HCT116 (cell line): ENCODE data around the gene VIPR2.

Source experiments
- EZH2 ChIP-seq: fragments of 200-600 bp; sonication (generic); IDR thresholded peaks from 2 replicates; pipeline ENCODE4 v1.6.1; 2017; ENCODE audit warnings: antibody characterized with exemption, mixed run types
- EZH2phosphoT487 ChIP-seq: fragments of 200-600 bp; IDR thresholded peaks from 2 replicates; pipeline ENCODE4 v1.6.1; 2018; ENCODE audit warnings: antibody characterized with exemption, borderline replicate concordance
- JUND ChIP-seq: IDR thresholded peaks from 2 replicates; pipeline ENCODE4 v1.6.1; 2012
- POLR2A ChIP-seq: IDR thresholded peaks from 2 replicates; pipeline ENCODE4 v1.7.0; 2011; ENCODE audit warnings: borderline replicate concordance; ENCODE audit not compliant: insufficient read depth, insufficient read length; ENCODE audit errors: extremely low read depth
- POLR2AphosphoS5 ChIP-seq: IDR thresholded peaks from 2 replicates; pipeline ENCODE4 v1.6.1; 2011; ENCODE audit warnings: mild to moderate bottlenecking, low read depth, low read length, moderate library complexity
- RAD21 ChIP-seq: IDR thresholded peaks from 2 replicates; pipeline ENCODE4 v1.6.1; 2012; ENCODE audit warnings: low read depth, mild to moderate bottlenecking
- SIN3A ChIP-seq: IDR thresholded peaks from 2 replicates; pipeline ENCODE4 v1.6.1; 2012; ENCODE audit warnings: low read depth
- YY1 ChIP-seq: IDR thresholded peaks from 2 replicates; pipeline ENCODE4 v1.6.1; 2011; ENCODE audit warnings: low read length, low read depth, moderate library complexity, mild to moderate bottlenecking; ENCODE audit not compliant: insufficient replicate concordance; ENCODE audit errors: extremely low read depth
- TF ChIP-seq, protein P1 (sequence below), 3 experiments: fragments of 200-600 bp in 1 of 3; sonication (generic) in 1 of 3; IDR thresholded peaks in 2 of 3; conservative IDR thresholded peaks in 1 of 3; 2 replicates each; pipeline ENCODE4 v1.5.1; 2012 to 2017; ENCODE audit warnings: low read depth in 2 of 3, low read length in 2 of 3, antibody characterized with exemption in 1 of 3, borderline replicate concordance in 1 of 3, control low read depth in 1 of 3, mild to moderate bottlenecking in 1 of 3, mixed read lengths in 1 of 3, mixed run types in 1 of 3, moderate library complexity in 1 of 3; ENCODE audit not compliant: insufficient read depth in 1 of 3
- TF ChIP-seq, protein P2 (sequence below): IDR thresholded peaks from 2 replicates; pipeline ENCODE4 v1.6.1; 2012
- TF ChIP-seq, protein P3 (sequence below): IDR thresholded peaks from 2 replicates; pipeline ENCODE4 v1.6.1; 2012; ENCODE audit warnings: low read depth

GRCh38 chr7:159031135-159031701 is 113.4 kb downstream of the VIPR2 start:
- TF ChIP-seq JUND (no peak), YY1 (no peak), SIN3A (no peak), RAD21 (no peak), POLR2AphosphoS5 (no peak), POLR2A (no peak), EZH2 (no peak), EZH2phosphoT487 (no peak)
- TF ChIP-seq, protein P1, sequence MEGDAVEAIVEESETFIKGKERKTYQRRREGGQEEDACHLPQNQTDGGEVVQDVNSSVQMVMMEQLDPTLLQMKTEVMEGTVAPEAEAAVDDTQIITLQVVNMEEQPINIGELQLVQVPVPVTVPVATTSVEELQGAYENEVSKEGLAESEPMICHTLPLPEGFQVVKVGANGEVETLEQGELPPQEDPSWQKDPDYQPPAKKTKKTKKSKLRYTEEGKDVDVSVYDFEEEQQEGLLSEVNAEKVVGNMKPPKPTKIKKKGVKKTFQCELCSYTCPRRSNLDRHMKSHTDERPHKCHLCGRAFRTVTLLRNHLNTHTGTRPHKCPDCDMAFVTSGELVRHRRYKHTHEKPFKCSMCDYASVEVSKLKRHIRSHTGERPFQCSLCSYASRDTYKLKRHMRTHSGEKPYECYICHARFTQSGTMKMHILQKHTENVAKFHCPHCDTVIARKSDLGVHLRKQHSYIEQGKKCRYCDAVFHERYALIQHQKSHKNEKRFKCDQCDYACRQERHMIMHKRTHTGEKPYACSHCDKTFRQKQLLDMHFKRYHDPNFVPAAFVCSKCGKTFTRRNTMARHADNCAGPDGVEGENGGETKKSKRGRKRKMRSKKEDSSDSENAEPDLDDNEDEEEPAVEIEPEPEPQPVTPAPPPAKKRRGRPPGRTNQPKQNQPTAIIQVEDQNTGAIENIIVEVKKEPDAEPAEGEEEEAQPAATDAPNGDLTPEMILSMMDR (IDR thresholded peaks at IDR 0.05 in 2 of 3, conservative IDR thresholded peaks at IDR 0.05 in 1 of 3; ENCODE audit: borderline replicate concordance in 1 of 3, insufficient read depth in 1 of 3, low read depth in 2 of 3, low read length in 2 of 3): no peak
- TF ChIP-seq, protein P2, sequence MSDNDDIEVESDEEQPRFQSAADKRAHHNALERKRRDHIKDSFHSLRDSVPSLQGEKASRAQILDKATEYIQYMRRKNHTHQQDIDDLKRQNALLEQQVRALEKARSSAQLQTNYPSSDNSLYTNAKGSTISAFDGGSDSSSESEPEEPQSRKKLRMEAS: no peak
- TF ChIP-seq, protein P3, sequence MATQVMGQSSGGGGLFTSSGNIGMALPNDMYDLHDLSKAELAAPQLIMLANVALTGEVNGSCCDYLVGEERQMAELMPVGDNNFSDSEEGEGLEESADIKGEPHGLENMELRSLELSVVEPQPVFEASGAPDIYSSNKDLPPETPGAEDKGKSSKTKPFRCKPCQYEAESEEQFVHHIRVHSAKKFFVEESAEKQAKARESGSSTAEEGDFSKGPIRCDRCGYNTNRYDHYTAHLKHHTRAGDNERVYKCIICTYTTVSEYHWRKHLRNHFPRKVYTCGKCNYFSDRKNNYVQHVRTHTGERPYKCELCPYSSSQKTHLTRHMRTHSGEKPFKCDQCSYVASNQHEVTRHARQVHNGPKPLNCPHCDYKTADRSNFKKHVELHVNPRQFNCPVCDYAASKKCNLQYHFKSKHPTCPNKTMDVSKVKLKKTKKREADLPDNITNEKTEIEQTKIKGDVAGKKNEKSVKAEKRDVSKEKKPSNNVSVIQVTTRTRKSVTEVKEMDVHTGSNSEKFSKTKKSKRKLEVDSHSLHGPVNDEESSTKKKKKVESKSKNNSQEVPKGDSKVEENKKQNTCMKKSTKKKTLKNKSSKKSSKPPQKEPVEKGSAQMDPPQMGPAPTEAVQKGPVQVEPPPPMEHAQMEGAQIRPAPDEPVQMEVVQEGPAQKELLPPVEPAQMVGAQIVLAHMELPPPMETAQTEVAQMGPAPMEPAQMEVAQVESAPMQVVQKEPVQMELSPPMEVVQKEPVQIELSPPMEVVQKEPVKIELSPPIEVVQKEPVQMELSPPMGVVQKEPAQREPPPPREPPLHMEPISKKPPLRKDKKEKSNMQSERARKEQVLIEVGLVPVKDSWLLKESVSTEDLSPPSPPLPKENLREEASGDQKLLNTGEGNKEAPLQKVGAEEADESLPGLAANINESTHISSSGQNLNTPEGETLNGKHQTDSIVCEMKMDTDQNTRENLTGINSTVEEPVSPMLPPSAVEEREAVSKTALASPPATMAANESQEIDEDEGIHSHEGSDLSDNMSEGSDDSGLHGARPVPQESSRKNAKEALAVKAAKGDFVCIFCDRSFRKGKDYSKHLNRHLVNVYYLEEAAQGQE: no peak
